Measurements from ENCODE around the gene SOCS4. TPM values are rescaled to one million over a fixed set of nuclear protein-coding genes. Genes with fewer than 3 reads are reported as not detected.

The SOCS4 gene
- total and polyA plus RNA-seq, 2 of the 13 experiments (the other 11 are each of a cell fraction or from before 2014, with no cell fraction given): 4.0 to 10.0 TPM

GRCh38 chr14:55026793-55027561 lies at the start of gene SOCS4, which contains the start of gene WDHD1 (continued):
- TF ChIP-seq SNAPC5 (CRISPR knock-in tag; IDR thresholded peaks at IDR 0.05; ENCODE audit: borderline replicate concordance) (no peak), ZNF430 (CRISPR knock-in tag; IDR thresholded peaks at IDR 0.05) (peak; percentile 95), ZFP62 (CRISPR knock-in tag; IDR thresholded peaks at IDR 0.05) (no peak), DZIP1 (CRISPR knock-in tag; IDR thresholded peaks at IDR 0.05) (no peak), HMGXB4 (CRISPR knock-in tag; IDR thresholded peaks at IDR 0.05; ENCODE audit: borderline replicate concordance in 1 of 2, low read depth in 1 of 2) (peak; percentile 79 to 87; a peak in 3 of 4 replicates), MXD1 (CRISPR knock-in tag; IDR thresholded peaks at IDR 0.05) (no peak; the same call in 1 of the 2 replicates), POLR2AphosphoS2 (IDR thresholded peaks at IDR 0.05; ENCODE audit: low read depth, low read length) (no peak), ZNF224 (CRISPR knock-in tag; IDR thresholded peaks at IDR 0.05) (no peak), NONO (IDR thresholded peaks at IDR 0.05) (no peak), NONO (CRISPR knock-in tag; conservative IDR thresholded peaks at IDR 0.05) (peak; percentile 87), HMGA1 (CRISPR knock-in tag; conservative IDR thresholded peaks at IDR 0.05) (no peak), CENPT (CRISPR knock-in tag; IDR thresholded peaks at IDR 0.05; ENCODE audit: low read depth) (no peak), ZNF768 (CRISPR knock-in tag; IDR thresholded peaks at IDR 0.05) (peak; percentile 51; the same call in 1 of the 2 replicates), BCL3 (CRISPR knock-in tag; IDR thresholded peaks at IDR 0.05) (peak; percentile 83), RFX3 (CRISPR knock-in tag; IDR thresholded peaks at IDR 0.05) (peak; percentile 44; the same call in 1 of the 2 replicates), ARID3A (IDR thresholded peaks at IDR 0.05; ENCODE audit: low read depth, low read length) (no peak), SALL2 (CRISPR knock-in tag; IDR thresholded peaks at IDR 0.05) (peak; percentile 62; the same call in 1 of the 2 replicates), TGIF2 (CRISPR knock-in tag; IDR thresholded peaks at IDR 0.05) (peak; percentile 68; the same call in 1 of the 2 replicates), ZEB1 (IDR thresholded peaks at IDR 0.05; ENCODE audit: insufficient replicate concordance, low read depth) (no peak), ZNF83 (CRISPR knock-in tag; IDR thresholded peaks at IDR 0.05; ENCODE audit: borderline replicate concordance) (peak; percentile 65; the same call in 1 of the 2 replicates), MAX (IDR thresholded peaks at IDR 0.05) (peak; percentile 94)
